ENCODE data around the gene SFMBT1.

The SFMBT1 gene

DNA sequence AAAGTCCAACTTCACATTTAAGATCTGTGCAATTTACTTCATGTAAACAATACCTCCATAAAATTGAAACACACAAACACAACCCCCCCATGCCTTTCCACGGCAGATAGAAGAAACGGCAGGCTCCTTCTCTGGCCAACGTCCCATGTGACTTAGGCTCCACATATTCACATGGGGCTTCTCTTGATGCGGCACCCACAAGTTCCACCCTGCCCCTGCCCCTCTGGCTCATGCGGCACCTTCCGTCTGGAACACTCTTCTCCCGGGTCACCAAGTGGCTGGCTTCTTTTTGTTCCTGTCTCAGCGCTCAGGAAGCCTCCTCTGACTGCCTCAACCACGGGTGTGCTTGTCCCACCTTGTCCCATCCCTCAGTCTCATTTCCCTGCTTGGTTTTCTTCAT is 174.1 kb downstream of the SFMBT1 start:
- no peak overlapping the region for H2BK15ac ChIP-seq (ENCODE audit: low read depth, poor library complexity, severe bottlenecking)
- no peak overlapping the region for H3K27ac ChIP-seq (ENCODE audit: low read length, poor library complexity, severe bottlenecking)
- H3K4me1 ChIP-seq (ENCODE audit: control insufficient read depth, insufficient read depth, low read depth, low read length), result peaks cover 2% of the 10 kb centered on the region
- no peak overlapping the region for H4K8ac ChIP-seq (ENCODE audit: low read length)
- peaks cover 0 to 8% of the 10 kb centered on the region in 2 experiments for H3K36me3 ChIP-seq (ENCODE audit: control insufficient read depth in 1 of 2, insufficient read depth in 2 of 2, low read depth in 1 of 2, low read length in 2 of 2)
- H3K9me3 ChIP-seq (ENCODE audit: control insufficient read depth, low read length), result no peaks in the 10 kb centered on the region
- H3K4me3 ChIP-seq (ENCODE audit: insufficient read depth in 1 of 2, low read depth in 1 of 2, low read length in 2 of 2), result no peak overlapping the region
- H3K4ac ChIP-seq (ENCODE audit: low read depth in 1 of 2, low read length in 2 of 2), result peak overlapping the region in 1 of 2 experiments; percentile 42
- H3K14ac ChIP-seq (ENCODE audit: low read length in 2 of 2), result peak overlapping the region in 1 of 2 experiments; percentile 22
- H2BK120ac ChIP-seq (ENCODE audit: low read depth, low read length), result no peak overlapping the region
- no peak overlapping the region for H4K91ac ChIP-seq (ENCODE audit: low read length)
- peaks cover 42% of the 10 kb centered on the region for H3K79me1 ChIP-seq (replicated peaks; ENCODE audit: low read length, poor library complexity, severe bottlenecking)
- no peak for DNase-seq
- no peaks in the 10 kb centered on the region for H3K27me3 ChIP-seq (ENCODE audit: control insufficient read depth in 1 of 2, insufficient read depth in 1 of 2, low read length in 2 of 2)
- WGBS, result 81% methylated on average over 9 of the region's 9 CpGs
- H2AFZ ChIP-seq (ENCODE audit: low read depth, low read length), result no peak overlapping the region
- H3K9ac ChIP-seq (ENCODE audit: low read length), result no peak overlapping the region
- no peak overlapping the region for H2AK5ac ChIP-seq (ENCODE audit: low read length, severe bottlenecking)
- H3K18ac ChIP-seq (ENCODE audit: low read depth in 1 of 2, low read length in 2 of 2), result peak overlapping the region in 1 of 2 experiments; percentile 30
- H2BK5ac ChIP-seq (ENCODE audit: low read depth, low read length, poor library complexity, severe bottlenecking), result no peak overlapping the region
- H3K23ac ChIP-seq (ENCODE audit: low read length in 2 of 2), result no peak overlapping the region
- H2BK12ac ChIP-seq (ENCODE audit: low read length in 2 of 2), result no peak overlapping the region
- no peak overlapping the region for H3K4me2 ChIP-seq (ENCODE audit: low read length, poor library complexity, severe bottlenecking)

GRCh38 chr3:52870471-52870870 is 175.4 kb downstream of the SFMBT1 start:
- Histone ChIP-seq H3K23ac (ENCODE audit: low read length in 2 of 2) (no peak overlapping the region), H2BK12ac (ENCODE audit: low read length in 2 of 2) (no peak overlapping the region), H3K27ac (ENCODE audit: low read length, poor library complexity, severe bottlenecking) (no peak overlapping the region), H3K4me3 (ENCODE audit: insufficient read depth in 1 of 2, low read depth in 1 of 2, low read length in 2 of 2) (no peak overlapping the region), H3K79me1 (replicated peaks; ENCODE audit: low read length, poor library complexity, severe bottlenecking) (peaks cover 40% of the 10 kb centered on the region), H3K36me3 (ENCODE audit: control insufficient read depth in 1 of 2, insufficient read depth in 2 of 2, low read depth in 1 of 2, low read length in 2 of 2) (peaks cover 0 to 8% of the 10 kb centered on the region in 2 experiments), H3K27me3 (ENCODE audit: control insufficient read depth in 1 of 2, insufficient read depth in 1 of 2, low read length in 2 of 2) (no peaks in the 10 kb centered on the region), H2BK5ac (ENCODE audit: low read depth, low read length, poor library complexity, severe bottlenecking) (no peak overlapping the region), H2AK5ac (ENCODE audit: low read length, severe bottlenecking) (no peak overlapping the region), H4K8ac (ENCODE audit: low read length) (no peak overlapping the region), H3K4ac (ENCODE audit: low read depth in 1 of 2, low read length in 2 of 2) (no peak overlapping the region), H4K91ac (ENCODE audit: low read length) (peak overlapping the region; percentile 12), H2BK120ac (ENCODE audit: low read depth, low read length) (no peak overlapping the region), H3K18ac (ENCODE audit: low read depth in 1 of 2, low read length in 2 of 2) (no peak overlapping the region), H2BK15ac (ENCODE audit: low read depth, poor library complexity, severe bottlenecking) (no peak overlapping the region), H3K14ac (ENCODE audit: low read length in 2 of 2) (no peak overlapping the region), H3K4me1 (ENCODE audit: control insufficient read depth, insufficient read depth, low read depth, low read length) (no peaks in the 10 kb centered on the region), H2AFZ (ENCODE audit: low read depth, low read length) (no peak overlapping the region), H3K4me2 (ENCODE audit: low read length, poor library complexity, severe bottlenecking) (no peak overlapping the region), H3K9ac (ENCODE audit: low read length) (no peak overlapping the region), H3K9me3 (ENCODE audit: control insufficient read depth, low read length) (no peaks in the 10 kb centered on the region)
- WGBS, result 98% methylated on average over 10 of the region's 10 CpGs
- no peak for DNase-seq

GRCh38 chr3:52866427-52866826 is 179.4 kb downstream of the SFMBT1 start:
- H3K4ac ChIP-seq (ENCODE audit: low read depth in 1 of 2, low read length in 2 of 2), result no peak overlapping the region
- no peak overlapping the region for H3K23ac ChIP-seq (ENCODE audit: low read length in 2 of 2)
- no peak overlapping the region for H2AK5ac ChIP-seq (ENCODE audit: low read length, severe bottlenecking)
- H3K9ac ChIP-seq (ENCODE audit: low read length), result no peak overlapping the region
- no peak overlapping the region for H3K4me3 ChIP-seq (ENCODE audit: insufficient read depth in 1 of 2, low read depth in 1 of 2, low read length in 2 of 2)
- H3K27ac ChIP-seq (ENCODE audit: low read length, poor library complexity, severe bottlenecking), result no peak overlapping the region
- no peaks in the 10 kb centered on the region for H3K4me1 ChIP-seq (ENCODE audit: control insufficient read depth, insufficient read depth, low read depth, low read length)
- H3K4me2 ChIP-seq (ENCODE audit: low read length, poor library complexity, severe bottlenecking), result no peak overlapping the region
- H3K18ac ChIP-seq (ENCODE audit: low read depth in 1 of 2, low read length in 2 of 2), result no peak overlapping the region
- H2BK120ac ChIP-seq (ENCODE audit: low read depth, low read length), result no peak overlapping the region
- WGBS, result 99% methylated on average over 12 of the region's 12 CpGs
- no peak overlapping the region for H2BK12ac ChIP-seq (ENCODE audit: low read length in 2 of 2)
- no peaks in the 10 kb centered on the region for H3K27me3 ChIP-seq (ENCODE audit: control insufficient read depth in 1 of 2, insufficient read depth in 1 of 2, low read length in 2 of 2)
- H2BK5ac ChIP-seq (ENCODE audit: low read depth, low read length, poor library complexity, severe bottlenecking), result no peak overlapping the region
- H3K79me1 ChIP-seq (replicated peaks; ENCODE audit: low read length, poor library complexity, severe bottlenecking), result peaks cover 33% of the 10 kb centered on the region
- H3K9me3 ChIP-seq (ENCODE audit: control insufficient read depth, low read length), result no peaks in the 10 kb centered on the region
- H4K91ac ChIP-seq (ENCODE audit: low read length), result no peak overlapping the region
- no peak overlapping the region for H3K14ac ChIP-seq (ENCODE audit: low read length in 2 of 2)
- no peak overlapping the region for H2AFZ ChIP-seq (ENCODE audit: low read depth, low read length)
- no peak for DNase-seq
- H3K36me3 ChIP-seq (ENCODE audit: control insufficient read depth in 1 of 2, insufficient read depth in 2 of 2, low read depth in 1 of 2, low read length in 2 of 2), result peaks cover 0 to 13% of the 10 kb centered on the region in 2 experiments
- H2BK15ac ChIP-seq (ENCODE audit: low read depth, poor library complexity, severe bottlenecking), result no peak overlapping the region
- no peak overlapping the region for H4K8ac ChIP-seq (ENCODE audit: low read length)

GRCh38 chr3:52865994-52866393 is 179.9 kb downstream of the SFMBT1 start:
- Histone ChIP-seq H3K9me3 (ENCODE audit: control insufficient read depth, low read length) (no peaks in the 10 kb centered on the region), H2BK120ac (ENCODE audit: low read depth, low read length) (no peak overlapping the region), H3K4ac (ENCODE audit: low read depth in 1 of 2, low read length in 2 of 2) (no peak overlapping the region), H3K9ac (ENCODE audit: low read length) (no peak overlapping the region), H4K91ac (ENCODE audit: low read length) (no peak overlapping the region), H3K14ac (ENCODE audit: low read length in 2 of 2) (no peak overlapping the region), H3K27ac (ENCODE audit: low read length, poor library complexity, severe bottlenecking) (no peak overlapping the region), H3K36me3 (ENCODE audit: control insufficient read depth in 1 of 2, insufficient read depth in 2 of 2, low read depth in 1 of 2, low read length in 2 of 2) (peaks cover 0 to 15% of the 10 kb centered on the region in 2 experiments), H2BK15ac (ENCODE audit: low read depth, poor library complexity, severe bottlenecking) (no peak overlapping the region), H3K23ac (ENCODE audit: low read length in 2 of 2) (no peak overlapping the region), H3K79me1 (replicated peaks; ENCODE audit: low read length, poor library complexity, severe bottlenecking) (peaks cover 29% of the 10 kb centered on the region), H2BK5ac (ENCODE audit: low read depth, low read length, poor library complexity, severe bottlenecking) (no peak overlapping the region), H3K4me1 (ENCODE audit: control insufficient read depth, insufficient read depth, low read depth, low read length) (peaks cover 1% of the 10 kb centered on the region), H3K18ac (ENCODE audit: low read depth in 1 of 2, low read length in 2 of 2) (no peak overlapping the region), H4K8ac (ENCODE audit: low read length) (no peak overlapping the region), H2BK12ac (ENCODE audit: low read length in 2 of 2) (no peak overlapping the region), H3K4me3 (ENCODE audit: insufficient read depth in 1 of 2, low read depth in 1 of 2, low read length in 2 of 2) (no peak overlapping the region), H3K27me3 (ENCODE audit: control insufficient read depth in 1 of 2, insufficient read depth in 1 of 2, low read length in 2 of 2) (no peaks in the 10 kb centered on the region), H2AK5ac (ENCODE audit: low read length, severe bottlenecking) (no peak overlapping the region), H3K4me2 (ENCODE audit: low read length, poor library complexity, severe bottlenecking) (no peak overlapping the region), H2AFZ (ENCODE audit: low read depth, low read length) (no peak overlapping the region)
- 97% methylated on average over 13 of the region's 13 CpGs for WGBS
- DNase-seq, result no peak

Data from mesenchymal stem cell (in vitro differentiated cells and primary cell).